Rectal smooth muscle tissue (tissue), 1 donor: ENCODE data around the gene LRRK2.

Experiments
- H3K27ac ChIP-seq: one replicate; pipeline ENCODE4 v1.7.0; 2013; ENCODE audit warnings: low read depth, low read length, inconsistent platforms
- H3K27me3 ChIP-seq: one replicate; pipeline ENCODE4 v1.7.0; 2013; ENCODE audit warnings: low read length; ENCODE audit not compliant: control insufficient read depth, insufficient read depth
- H3K36me3 ChIP-seq: one replicate; pipeline ENCODE4 v1.7.0; 2013; ENCODE audit warnings: low read length; ENCODE audit not compliant: control insufficient read depth, insufficient read depth
- H3K4me1 ChIP-seq: one replicate; pipeline ENCODE4 v1.7.0; 2013; ENCODE audit warnings: low read length; ENCODE audit not compliant: control insufficient read depth, insufficient read depth
- H3K4me3 ChIP-seq: one replicate; pipeline ENCODE4 v1.7.0; 2013; ENCODE audit warnings: low read length
- H3K9ac ChIP-seq: one replicate; pipeline ENCODE4 v1.7.0; 2013; ENCODE audit warnings: low read length

The LRRK2 gene

DNA sequence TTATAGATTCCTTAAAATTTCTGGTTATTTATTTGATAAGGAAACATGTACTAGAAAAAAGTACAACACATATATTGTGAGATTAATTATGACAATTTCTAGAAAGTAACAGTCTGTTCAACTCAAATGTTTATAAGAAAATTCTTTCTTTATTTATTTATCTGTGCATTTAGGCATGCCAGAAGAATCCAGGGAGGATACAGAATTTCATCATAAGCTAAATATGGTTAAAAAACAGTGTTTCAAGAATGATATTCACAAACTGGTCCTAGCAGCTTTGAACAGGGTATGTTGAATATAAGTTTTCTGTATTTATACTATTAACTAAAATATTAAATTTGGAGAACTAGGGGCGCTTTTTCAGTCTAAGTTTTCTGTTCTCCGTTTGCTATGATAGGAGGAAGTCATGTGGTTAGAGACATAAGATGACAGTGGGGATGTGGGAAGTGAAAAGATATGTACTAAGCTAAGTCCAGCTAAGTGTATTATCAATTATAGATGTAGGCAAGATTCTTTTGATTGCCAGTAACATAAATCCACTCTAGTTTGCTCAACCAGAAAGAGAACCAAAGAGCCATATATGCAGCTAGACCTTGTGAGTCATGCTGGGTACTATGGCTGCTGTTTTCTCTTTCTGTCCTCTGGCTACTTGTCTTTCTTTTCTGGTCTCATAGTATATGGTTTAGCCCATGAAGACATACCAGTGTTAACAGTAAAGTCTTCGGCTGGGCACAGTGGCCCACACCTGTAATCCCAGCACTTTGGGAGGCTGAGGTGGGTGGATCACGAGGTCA lies 39.0 kb downstream of the LRRK2 start:
- no peak overlapping the region for H3K4me3 ChIP-seq
- H3K27me3 ChIP-seq = no peaks in the 10 kb centered on the region
- H3K36me3 ChIP-seq = peaks cover 4% of the 10 kb centered on the region
- no peak overlapping the region for H3K9ac ChIP-seq
- no peak overlapping the region for H3K27ac ChIP-seq
- peaks cover 3% of the 10 kb centered on the region for H3K4me1 ChIP-seq

DNA sequence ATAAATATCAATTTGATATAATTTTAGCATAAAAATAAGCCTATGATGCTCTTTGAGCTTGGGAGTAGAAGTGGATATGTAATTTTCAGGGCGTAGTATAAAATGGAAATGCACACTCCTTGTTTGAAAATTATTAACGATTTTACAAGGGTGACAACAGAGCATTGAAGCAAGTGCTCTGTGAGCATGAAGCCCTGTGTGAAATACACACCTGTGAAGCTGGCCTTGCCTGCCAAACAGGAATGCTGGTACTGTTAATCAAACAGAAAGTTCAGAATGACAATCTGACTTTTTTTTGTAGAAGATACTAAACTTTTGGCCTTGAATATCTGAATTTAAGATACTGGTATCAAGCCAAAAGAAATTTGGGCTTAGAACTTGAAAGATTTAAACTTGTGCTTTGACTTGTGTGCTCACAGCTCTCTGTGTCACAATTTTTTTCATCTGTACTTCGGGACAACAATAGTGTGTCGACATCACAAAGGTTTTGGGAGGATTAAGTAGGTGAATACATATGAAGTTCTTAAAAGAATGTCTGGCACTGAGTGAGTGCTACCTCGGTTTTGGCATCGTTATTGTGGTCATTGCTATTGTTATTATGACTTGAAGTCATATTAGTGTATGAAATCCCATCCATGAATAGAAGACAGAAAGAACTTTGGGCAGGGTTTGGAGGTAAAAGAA lies 47.3 kb downstream of the LRRK2 start:
- Histone ChIP-seq H3K9ac (no peak overlapping the region), H3K4me3 (no peak overlapping the region), H3K4me1 (peaks cover 3% of the 10 kb centered on the region), H3K27ac (no peak overlapping the region), H3K36me3 (no peaks in the 10 kb centered on the region), H3K27me3 (no peaks in the 10 kb centered on the region)

DNA sequence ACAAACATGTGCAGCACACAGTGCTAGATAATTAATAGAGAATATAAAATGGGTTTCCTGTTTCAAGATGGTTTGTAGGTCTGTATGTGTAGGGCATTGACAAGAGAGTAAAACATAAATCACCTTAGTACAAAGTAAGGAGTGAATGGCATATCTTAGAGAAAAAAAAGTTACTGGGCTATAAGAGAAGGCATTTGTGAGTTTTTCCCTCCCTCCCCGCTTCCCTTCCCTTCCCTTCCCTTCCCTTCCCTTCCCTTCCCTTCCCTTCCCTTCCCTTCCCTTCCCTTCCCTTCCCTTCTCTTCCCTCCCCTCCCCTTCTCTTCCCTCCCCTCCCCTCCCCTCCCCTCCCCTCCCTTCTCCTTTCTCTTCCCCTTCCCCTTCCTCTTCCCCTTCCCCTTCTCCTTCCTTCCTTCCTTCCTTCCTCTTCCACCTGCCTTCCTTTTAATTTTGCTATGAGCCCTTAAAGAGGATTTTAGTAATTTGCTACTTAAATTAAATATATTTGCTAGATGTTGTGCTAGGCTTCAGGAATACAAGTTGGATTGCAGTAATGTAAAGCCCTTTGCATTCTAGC lies 57.1 kb downstream of the LRRK2 start:
- Histone ChIP-seq H3K9ac (no peak overlapping the region), H3K4me1 (no peaks in the 10 kb centered on the region), H3K36me3 (no peaks in the 10 kb centered on the region), H3K27ac (no peak overlapping the region), H3K4me3 (no peak overlapping the region), H3K27me3 (no peaks in the 10 kb centered on the region)

DNA sequence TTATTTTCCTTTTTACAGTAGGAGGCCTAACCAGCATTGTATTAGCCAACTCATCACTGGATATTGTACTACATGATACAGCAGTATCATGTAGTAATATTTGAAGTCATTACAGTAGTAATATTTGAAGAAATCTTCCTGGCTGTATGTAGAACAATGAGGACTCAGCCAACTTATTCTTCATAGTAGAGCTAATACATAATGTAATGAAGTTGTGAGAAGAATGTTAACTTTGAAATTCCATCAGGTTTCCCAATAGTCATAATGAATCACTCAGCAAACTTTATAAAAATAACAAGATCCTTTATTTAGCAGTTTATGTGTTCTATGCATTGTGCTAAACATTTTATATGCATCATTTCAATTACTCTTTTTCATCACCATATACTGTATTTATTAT lies 61.8 kb downstream of the LRRK2 start:
- Histone ChIP-seq H3K9ac (no peak overlapping the region), H3K27me3 (no peaks in the 10 kb centered on the region), H3K4me1 (no peaks in the 10 kb centered on the region), H3K27ac (no peak overlapping the region), H3K4me3 (no peak overlapping the region), H3K36me3 (no peaks in the 10 kb centered on the region)

DNA sequence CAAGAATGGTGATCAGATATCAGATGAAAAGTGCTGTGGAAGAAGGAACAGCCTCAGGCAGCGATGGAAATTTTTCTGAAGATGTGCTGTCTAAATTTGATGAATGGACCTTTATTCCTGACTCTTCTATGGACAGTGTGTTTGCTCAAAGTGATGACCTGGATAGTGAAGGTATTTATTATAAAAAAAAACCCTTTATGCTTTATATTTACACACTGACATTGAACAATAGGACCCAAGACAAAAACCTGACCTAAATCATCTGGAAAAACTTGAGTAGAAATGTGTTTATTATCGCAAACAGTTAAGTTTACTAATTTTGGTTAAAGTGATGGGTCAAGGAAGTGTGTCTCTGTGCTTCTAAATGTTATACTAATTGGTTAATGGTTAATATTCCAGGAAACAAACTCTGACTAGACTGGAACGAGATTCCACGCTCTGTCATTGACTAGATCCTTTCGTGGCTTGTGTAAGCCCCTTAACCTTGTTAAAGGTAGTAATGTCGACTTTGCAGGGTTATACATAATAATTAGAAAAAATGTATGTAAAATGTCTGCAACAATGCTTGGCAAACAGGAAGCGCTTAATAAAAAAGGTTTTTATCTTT lies 62.7 kb downstream of the LRRK2 start:
- H3K9ac ChIP-seq = no peak overlapping the region
- no peaks in the 10 kb centered on the region for H3K36me3 ChIP-seq
- H3K27me3 ChIP-seq = no peaks in the 10 kb centered on the region
- no peak overlapping the region for H3K27ac ChIP-seq
- no peak overlapping the region for H3K4me3 ChIP-seq
- no peaks in the 10 kb centered on the region for H3K4me1 ChIP-seq

DNA sequence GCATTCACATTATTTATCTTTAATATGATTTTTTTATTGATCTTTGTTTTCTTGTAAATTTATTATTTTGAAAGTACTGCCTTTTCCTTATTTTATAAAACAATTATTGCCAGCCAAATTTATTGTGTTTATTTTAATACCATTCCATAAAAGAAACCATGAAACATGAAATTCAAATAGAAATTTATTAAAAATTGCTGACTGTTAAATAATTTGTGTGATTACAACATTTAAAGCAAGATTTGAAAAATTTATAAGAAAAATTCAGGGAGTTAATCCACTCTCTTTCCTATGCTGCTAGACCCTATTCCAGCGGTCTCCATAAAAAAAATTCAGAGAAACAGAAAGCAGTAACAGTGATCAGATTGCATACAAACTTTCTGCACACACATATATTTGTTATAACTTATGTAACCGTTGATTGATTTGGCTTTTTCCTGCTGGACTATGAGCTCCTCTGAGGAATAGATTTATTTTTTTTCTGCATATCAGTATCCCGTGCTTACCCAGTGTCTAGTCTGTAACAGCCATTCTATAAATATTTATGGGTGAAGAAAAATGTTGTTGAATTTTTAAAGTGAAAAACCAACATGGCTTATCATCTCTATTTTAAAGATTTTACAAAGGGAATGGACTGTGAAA lies 68.1 kb downstream of the LRRK2 start:
- H3K36me3 ChIP-seq = no peaks in the 10 kb centered on the region
- H3K27ac ChIP-seq = no peak overlapping the region
- H3K4me1 ChIP-seq = no peaks in the 10 kb centered on the region
- no peak overlapping the region for H3K4me3 ChIP-seq
- no peak overlapping the region for H3K9ac ChIP-seq
- H3K27me3 ChIP-seq = no peaks in the 10 kb centered on the region

DNA sequence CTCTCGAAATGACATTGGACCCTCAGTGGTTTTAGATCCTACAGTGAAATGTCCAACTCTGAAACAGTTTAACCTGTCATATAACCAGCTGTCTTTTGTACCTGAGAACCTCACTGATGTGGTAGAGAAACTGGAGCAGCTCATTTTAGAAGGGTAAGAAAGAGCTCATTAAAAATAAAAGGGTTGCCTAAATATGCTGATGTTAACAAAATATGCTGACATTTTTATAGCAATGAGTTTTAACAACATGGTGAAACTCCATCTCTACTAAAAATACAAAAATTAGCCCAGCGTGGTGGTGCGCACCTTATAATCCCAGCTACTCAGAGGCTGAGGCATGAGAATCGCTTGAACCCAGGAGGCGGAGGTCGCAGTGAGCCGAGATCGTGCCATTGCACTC lies 73.5 kb downstream of the LRRK2 start:
- no peaks in the 10 kb centered on the region for H3K36me3 ChIP-seq

DNA sequence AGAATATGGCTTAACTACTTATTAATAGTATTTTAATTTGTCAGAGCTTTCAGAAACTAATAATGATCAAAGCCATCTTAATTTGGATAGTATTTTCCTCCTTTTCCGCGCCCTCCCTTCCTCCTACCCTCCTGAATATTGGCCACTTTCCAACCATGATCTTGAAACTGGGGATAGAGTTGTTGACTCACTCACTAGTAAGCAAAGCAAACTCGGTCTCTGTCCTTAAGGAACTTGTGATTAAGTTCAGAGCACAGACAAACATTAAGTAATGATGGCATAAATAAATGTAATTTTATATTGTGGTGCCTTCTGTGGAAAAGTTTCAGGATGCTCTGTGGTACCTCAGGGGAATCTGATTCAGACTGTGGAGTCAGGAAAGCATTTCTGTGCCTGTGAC lies 75.7 kb downstream of the LRRK2 start:
- H3K9ac ChIP-seq = no peak overlapping the region
- no peaks in the 10 kb centered on the region for H3K27me3 ChIP-seq
- H3K36me3 ChIP-seq = no peaks in the 10 kb centered on the region
- no peak overlapping the region for H3K4me3 ChIP-seq
- H3K27ac ChIP-seq = no peak overlapping the region
- no peaks in the 10 kb centered on the region for H3K4me1 ChIP-seq

More for the DNA sequence above, 73.5 kb downstream of the LRRK2 start:
- Histone ChIP-seq H3K4me3 (no peak overlapping the region), H3K27me3 (no peaks in the 10 kb centered on the region), H3K27ac (no peak overlapping the region), H3K9ac (no peak overlapping the region), H3K4me1 (no peaks in the 10 kb centered on the region)

DNA sequence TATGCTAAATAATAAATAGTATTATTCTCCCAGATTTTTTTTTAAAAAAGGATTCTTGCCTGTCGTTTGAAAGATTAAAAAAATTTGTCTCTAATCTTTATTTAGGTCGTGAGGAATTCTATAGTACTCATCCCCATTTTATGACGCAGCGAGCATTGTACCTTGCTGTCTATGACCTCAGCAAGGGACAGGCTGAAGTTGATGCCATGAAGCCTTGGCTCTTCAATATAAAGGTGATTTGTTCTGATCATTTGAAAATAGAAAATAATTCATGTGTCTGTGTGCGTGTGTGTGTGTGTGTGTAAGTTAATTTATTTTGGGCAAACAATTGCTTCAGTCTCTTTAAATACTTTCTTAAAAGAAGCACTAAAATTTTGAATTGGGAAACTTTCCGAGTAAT lies 84.2 kb downstream of the LRRK2 start:
- no peak overlapping the region for H3K27ac ChIP-seq
- H3K36me3 ChIP-seq = no peaks in the 10 kb centered on the region
- H3K9ac ChIP-seq = no peak overlapping the region
- H3K4me1 ChIP-seq = no peaks in the 10 kb centered on the region
- H3K27me3 ChIP-seq = no peaks in the 10 kb centered on the region
- no peak overlapping the region for H3K4me3 ChIP-seq

DNA sequence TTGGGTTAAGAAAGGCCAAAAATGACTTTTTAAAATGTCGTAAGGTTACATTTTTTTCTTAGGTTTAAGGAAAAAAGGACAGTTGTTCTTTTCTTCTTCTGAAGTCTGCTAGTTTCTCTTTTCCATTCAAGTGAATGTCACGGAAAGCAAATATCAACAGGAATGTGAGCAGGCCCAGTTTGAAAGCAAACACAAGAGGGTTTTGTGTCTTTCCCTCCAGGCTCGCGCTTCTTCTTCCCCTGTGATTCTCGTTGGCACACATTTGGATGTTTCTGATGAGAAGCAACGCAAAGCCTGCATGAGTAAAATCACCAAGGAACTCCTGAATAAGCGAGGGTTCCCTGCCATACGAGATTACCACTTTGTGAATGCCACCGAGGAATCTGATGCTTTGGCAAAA lies 85.4 kb downstream of the LRRK2 start:
- no peaks in the 10 kb centered on the region for H3K4me1 ChIP-seq
- no peak overlapping the region for H3K27ac ChIP-seq
- no peaks in the 10 kb centered on the region for H3K36me3 ChIP-seq
- H3K9ac ChIP-seq = no peak overlapping the region
- H3K4me3 ChIP-seq = no peak overlapping the region
- H3K27me3 ChIP-seq = no peaks in the 10 kb centered on the region

DNA sequence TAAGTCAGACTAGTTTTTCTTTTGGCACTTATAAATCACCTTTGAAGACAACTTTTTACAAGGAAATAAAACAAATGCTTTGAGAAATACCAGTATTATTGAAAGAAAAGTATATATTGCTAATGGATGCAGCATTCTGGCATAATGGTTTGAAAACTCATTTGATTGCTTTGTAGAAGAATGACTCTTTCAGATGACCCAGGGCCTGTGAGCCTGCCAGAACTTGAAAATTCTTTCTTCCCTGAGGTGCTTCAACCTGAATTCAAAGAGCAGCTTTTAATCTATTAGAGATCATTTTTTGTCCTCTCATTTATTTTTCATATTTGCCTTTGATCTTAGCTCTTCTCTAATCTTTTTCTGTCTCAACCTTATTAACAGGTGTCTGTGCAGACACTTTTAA lies 87.4 kb downstream of the LRRK2 start:
- Histone ChIP-seq H3K4me1 (no peaks in the 10 kb centered on the region), H3K27me3 (no peaks in the 10 kb centered on the region), H3K27ac (no peak overlapping the region), H3K9ac (no peak overlapping the region), H3K4me3 (no peak overlapping the region), H3K36me3 (no peaks in the 10 kb centered on the region)

DNA sequence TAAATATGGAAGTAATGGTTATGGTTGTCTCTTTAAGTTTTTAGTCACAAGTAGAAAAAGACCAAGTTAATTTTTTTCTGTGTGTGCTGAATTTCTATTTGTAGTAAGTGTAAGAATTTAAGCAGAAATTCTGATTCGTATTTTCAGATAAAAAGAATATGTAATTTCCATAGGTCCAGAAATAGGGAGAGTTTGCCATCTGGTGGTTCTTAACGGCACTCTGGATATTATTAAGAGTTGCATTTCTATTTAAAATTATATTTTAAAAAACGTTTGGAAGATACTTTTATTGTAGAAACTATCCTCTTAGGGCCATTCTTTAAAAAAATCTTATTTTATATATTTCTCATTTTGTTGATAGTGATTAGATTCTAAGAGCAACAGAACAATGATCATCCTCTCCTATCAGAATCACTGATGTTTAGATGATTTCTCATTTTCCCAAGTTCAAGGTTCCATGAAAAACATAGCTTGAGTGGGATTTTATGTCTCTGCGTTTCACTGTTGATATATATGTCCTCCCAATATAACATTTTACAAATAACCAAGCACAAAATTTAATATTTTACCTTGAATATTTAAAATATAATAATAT lies 88.3 kb downstream of the LRRK2 start:
- H3K27ac ChIP-seq = no peak overlapping the region
- no peaks in the 10 kb centered on the region for H3K27me3 ChIP-seq
- H3K4me3 ChIP-seq = no peak overlapping the region
- H3K4me1 ChIP-seq = no peaks in the 10 kb centered on the region
- no peaks in the 10 kb centered on the region for H3K36me3 ChIP-seq
- no peak overlapping the region for H3K9ac ChIP-seq
